CD4-positive, CD25-positive, alpha-beta regulatory T cell (primary cell): ENCODE results near the gene STOML2. TPM values are rescaled to one million over a fixed set of nuclear protein-coding genes. Genes with fewer than 3 reads are reported as not detected.

Source experiments
- ATAC-seq, 2 donors: fragments of 150-1000 bp; cut with Tn5 transposase; one replicate each; pipeline ENCODE4 v1.10.0; 2021; ENCODE audit warnings: low read depth in 2 of 2, moderate number of reproducible peaks in 2 of 2, moderate library complexity in 1 of 2
- DNase-seq, 3 donors: peaks; one replicate each; pipeline versions ENCODE4 v3.0.0 to v3.0.0-alpha.2; 2012 to 2022; ENCODE audit warnings: mixed read lengths in 1 of 3
- H3K27ac ChIP-seq: one replicate; pipeline ENCODE4 v1.7.0; 2013; ENCODE audit warnings: mild to moderate bottlenecking, low read length; ENCODE audit not compliant: insufficient read depth, poor library complexity, severe bottlenecking
- H3K27me3 ChIP-seq: one replicate; pipeline ENCODE4 v1.7.0; 2013; ENCODE audit warnings: low read length; ENCODE audit not compliant: control insufficient read depth, insufficient read depth
- H3K36me3 ChIP-seq: one replicate; pipeline ENCODE4 v1.7.0; 2013; ENCODE audit warnings: mild to moderate bottlenecking, low read length, moderate library complexity; ENCODE audit not compliant: control insufficient read depth, insufficient read depth
- H3K4me1 ChIP-seq: 2 replicates; pipeline ENCODE4 v1.7.0; 2013; ENCODE audit warnings: mild to moderate bottlenecking, low read length; ENCODE audit not compliant: insufficient read depth, control insufficient read depth, poor library complexity, severe bottlenecking
- H3K4me3 ChIP-seq: one replicate; pipeline ENCODE4 v1.7.0; 2013; ENCODE audit warnings: low read depth, mild to moderate bottlenecking, low read length, moderate library complexity
- H3K9me3 ChIP-seq, 2 experiments: 1 replicate in 1 of 2; 2 replicates in 1 of 2; pipeline ENCODE4 v1.7.0; 2013; ENCODE audit warnings: low read length in 2 of 2, mild to moderate bottlenecking in 1 of 2, moderate library complexity in 1 of 2; ENCODE audit not compliant: control insufficient read depth in 2 of 2
- H3K27ac Mint-ChIP-seq, 3 donors: one replicate each; pipeline ENCODE4 v1.8.0; 2020 to 2022; ENCODE audit warnings: mild to moderate bottlenecking in 3 of 3, mixed read lengths in 3 of 3, moderate library complexity in 2 of 3
- H3K27me3 Mint-ChIP-seq: one replicate; pipeline ENCODE4 v1.8.0; 2022; ENCODE audit warnings: mild to moderate bottlenecking, mixed read lengths
- H3K36me3 Mint-ChIP-seq: one replicate; pipeline ENCODE4 v1.8.0; 2020; ENCODE audit warnings: mixed read lengths
- H3K4me1 Mint-ChIP-seq, 4 donors: one replicate each; pipeline ENCODE4 v1.8.0; 2020 to 2022; ENCODE audit warnings: mixed read lengths in 4 of 4, mild to moderate bottlenecking in 1 of 4
- H3K4me3 Mint-ChIP-seq, 4 donors: one replicate each; pipeline ENCODE4 v1.8.0; 2020 to 2022; ENCODE audit warnings: mild to moderate bottlenecking in 4 of 4, mixed read lengths in 4 of 4, moderate library complexity in 3 of 4
- H3K9me3 Mint-ChIP-seq, 7 donors: one replicate each; pipeline ENCODE4 v1.8.0; 2020 to 2022; ENCODE audit warnings: mixed read lengths in 7 of 7, mild to moderate bottlenecking in 3 of 7, moderate library complexity in 2 of 7
- polyA plus RNA-seq, 4 donors: library from polyadenylated mRNA; unstranded; fragments of 300-500 nt; fragmentation: Illumina TruSeq; gene quantifications; one replicate each; pipeline ENCODE4 v1.2.3, GENCODE V29; 2021
- total RNA-seq: library from RNA; stranded (reverse); gene quantifications from one replicate; pipeline ENCODE4 v1.2.3, GENCODE V29; 2022

Gene STOML2
- total and polyA plus RNA-seq, 5 donors from 2014 or later, result 35.7 to 107 (median 92.0) TPM

DNA sequence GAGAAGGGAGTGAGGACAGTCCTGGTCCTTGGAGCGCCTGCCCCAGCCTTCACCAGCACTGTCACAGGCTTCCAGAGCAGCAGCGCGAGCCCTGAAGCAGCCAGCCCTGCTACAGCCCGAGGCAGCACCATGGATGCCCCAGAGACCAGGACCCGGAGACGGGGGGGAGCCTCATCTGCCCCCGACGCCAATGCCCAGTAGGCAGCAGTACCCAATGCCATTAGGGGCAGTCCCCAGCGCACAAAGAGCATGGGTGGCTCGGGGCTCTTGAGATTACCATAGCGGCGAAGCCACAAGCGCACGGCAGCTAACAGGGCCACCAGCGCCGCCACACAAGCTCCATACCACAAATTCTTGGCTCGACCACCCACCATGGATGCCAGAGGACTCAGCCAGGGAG, 11.4 kb downstream of the STOML2 start:
- ATAC-seq, result no peak
- H3K27ac ChIP-seq, result no peak overlapping the region
- Mint-ChIP-seq H3K4me3 (peak overlapping the region in 1 of 4 donors; percentile 64), H3K4me1 (peaks cover 3 to 34% (median 25%) of the 10 kb centered on the region in 4 donors), H3K27me3 (peaks cover 5% of the 10 kb centered on the region), H3K9me3 (no peaks in the 10 kb centered on the region), H3K36me3 (peaks cover 57% of the 10 kb centered on the region), H3K27ac (no peak overlapping the region)
- peaks cover 13% of the 10 kb centered on the region for H3K4me1 ChIP-seq
- no peaks in the 10 kb centered on the region for H3K27me3 ChIP-seq
- no peak overlapping the region for H3K4me3 ChIP-seq
- no peak for DNase-seq
- peaks cover 62% of the 10 kb centered on the region for H3K36me3 ChIP-seq
- no peaks in the 10 kb centered on the region for H3K9me3 ChIP-seq

DNA sequence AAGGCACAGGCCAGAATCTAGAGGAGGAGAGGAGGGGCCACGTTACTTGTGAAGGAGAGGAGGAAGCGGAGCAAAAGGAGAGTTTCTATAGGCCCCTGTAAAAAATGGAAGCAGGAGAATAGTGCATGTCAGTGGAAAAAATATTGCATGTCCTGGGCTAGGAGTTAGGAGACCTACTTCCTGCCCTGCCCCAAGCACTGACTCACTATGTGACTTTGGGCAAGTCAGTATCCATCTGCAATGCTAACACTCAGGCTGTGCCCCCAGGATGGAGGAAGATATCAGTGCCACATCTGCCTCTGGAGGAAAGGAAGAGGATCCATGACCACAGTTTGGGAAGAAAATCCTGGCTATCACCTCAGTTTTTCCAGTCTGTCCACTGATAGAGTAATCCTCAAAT, 13.5 kb downstream of the STOML2 start:
- Histone ChIP-seq H3K36me3 (peaks cover 62% of the 10 kb centered on the region), H3K4me3 (no peak overlapping the region), H3K27ac (no peak overlapping the region), H3K27me3 (no peaks in the 10 kb centered on the region), H3K4me1 (no peaks in the 10 kb centered on the region), H3K9me3 (no peaks in the 10 kb centered on the region)
- Mint-ChIP-seq H3K4me1 (peaks cover 0 to 13% (median 11%) of the 10 kb centered on the region in 4 donors), H3K9me3 (no peaks in the 10 kb centered on the region), H3K4me3 (no peak overlapping the region), H3K27me3 (peaks cover 5% of the 10 kb centered on the region), H3K36me3 (peaks cover 61% of the 10 kb centered on the region), H3K27ac (no peak overlapping the region)
- DNase-seq (no peak), ATAC-seq (no peak)

DNA sequence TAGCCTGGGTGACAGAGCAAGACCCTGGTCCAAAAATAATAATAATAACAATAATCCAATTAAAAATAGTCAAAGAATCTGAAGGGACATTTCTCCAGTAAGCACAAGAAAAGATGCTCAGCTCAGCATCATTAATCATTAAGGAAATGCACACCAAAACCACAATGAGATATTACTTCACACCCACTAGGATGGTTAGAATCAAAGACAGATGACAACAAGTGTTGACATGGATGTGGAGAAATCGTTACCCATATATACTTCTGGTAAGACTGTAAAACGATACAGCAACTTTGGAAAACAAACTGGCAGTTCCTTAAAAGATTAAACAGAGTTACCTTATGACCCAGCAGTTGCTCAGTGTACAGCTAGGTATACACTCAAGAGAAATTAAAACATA, 17.9 kb downstream of the STOML2 start:
- no peak for DNase-seq
- Mint-ChIP-seq H3K36me3 (peaks cover 31% of the 10 kb centered on the region), H3K9me3 (no peaks in the 10 kb centered on the region), H3K27me3 (no peaks in the 10 kb centered on the region), H3K4me3 (no peak overlapping the region), H3K4me1 (peaks cover 2 to 8% (median 3%) of the 10 kb centered on the region in 4 donors), H3K27ac (no peak overlapping the region)
- no peak for ATAC-seq
- Histone ChIP-seq H3K27ac (no peak overlapping the region), H3K9me3 (no peaks in the 10 kb centered on the region), H3K4me1 (peaks cover 4% of the 10 kb centered on the region), H3K4me3 (no peak overlapping the region), H3K36me3 (peaks cover 28% of the 10 kb centered on the region), H3K27me3 (no peaks in the 10 kb centered on the region)

DNA sequence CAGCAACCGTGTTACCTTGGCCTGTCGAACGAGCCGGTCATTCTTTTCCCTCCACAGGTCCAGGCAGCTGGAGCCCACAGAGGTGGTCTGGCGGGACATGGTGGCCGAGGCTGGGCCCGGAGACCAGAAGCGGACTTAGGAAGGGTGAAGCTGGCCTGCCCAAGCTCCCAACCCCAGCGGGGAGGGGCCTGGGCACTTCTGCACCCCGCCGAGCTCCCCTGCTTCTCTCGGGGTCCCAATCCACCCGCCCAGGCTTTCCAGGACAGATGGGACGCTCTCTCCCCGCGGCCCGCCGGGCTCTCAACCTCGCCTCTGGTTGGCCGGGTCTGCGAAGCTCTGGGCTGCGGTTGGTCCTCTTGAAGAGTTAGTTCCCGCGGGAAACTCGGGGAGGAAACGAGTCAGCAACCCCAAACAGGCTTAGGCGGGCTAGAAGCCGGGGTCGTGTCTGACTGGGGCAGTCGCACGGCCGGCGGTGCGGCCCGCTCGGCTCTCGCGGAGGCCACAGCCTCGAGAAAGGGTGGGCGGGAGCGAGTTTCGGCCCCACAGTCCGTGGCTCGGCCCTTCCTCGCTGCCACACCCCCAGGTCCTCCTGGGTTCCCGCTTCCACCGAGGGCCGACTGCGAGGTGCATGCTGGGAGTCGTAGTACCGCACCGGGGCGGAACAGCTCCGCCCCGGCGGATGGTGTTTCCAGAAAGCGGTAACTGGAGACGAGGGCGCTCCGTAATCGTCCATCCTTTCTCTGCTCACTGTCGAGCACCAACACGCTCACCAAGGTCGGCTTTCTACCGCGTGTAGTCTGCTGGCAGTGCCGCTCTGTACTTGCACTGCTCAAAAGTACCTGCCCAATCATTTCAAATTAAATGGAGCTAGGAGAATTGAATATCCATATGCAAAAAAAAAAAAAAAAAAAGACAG, 23.2 kb downstream of the STOML2 start, which contains the start of gene FANCG:
TSS of gene FANCG (minus strand) at position 517 of the 916 bp plus-strand sequence. CDS start at position 99, 418 bp downstream.
- H3K27me3 ChIP-seq, result no peaks in the 10 kb centered on the region
- H3K4me3 ChIP-seq, result peak within 1 kb of the TSS; percentile 93
- H3K9me3 ChIP-seq, result no peaks in the 10 kb centered on the region
- Mint-ChIP-seq H3K4me3 (peak within 1 kb of the TSS; percentile 95 to 96 (median 96)), H3K36me3 (peaks cover 5% of the 10 kb centered on the region), H3K27ac (peak within 1 kb of the TSS; percentile 86 to 97 (median 94)), H3K4me1 (peaks cover 6 to 30% (median 14%) of the 10 kb centered on the region in 4 donors), H3K9me3 (no peaks in the 10 kb centered on the region), H3K27me3 (no peaks in the 10 kb centered on the region)
- H3K36me3 ChIP-seq, result peaks cover 5% of the 10 kb centered on the region
- H3K4me1 ChIP-seq, result peaks cover 21% of the 10 kb centered on the region
- peak within 1 kb of the TSS; percentile 72 for H3K27ac ChIP-seq
- DNase-seq (peak; percentile 76 to 94 (median 76)), ATAC-seq (peak; percentile 93 to 94)

DNA sequence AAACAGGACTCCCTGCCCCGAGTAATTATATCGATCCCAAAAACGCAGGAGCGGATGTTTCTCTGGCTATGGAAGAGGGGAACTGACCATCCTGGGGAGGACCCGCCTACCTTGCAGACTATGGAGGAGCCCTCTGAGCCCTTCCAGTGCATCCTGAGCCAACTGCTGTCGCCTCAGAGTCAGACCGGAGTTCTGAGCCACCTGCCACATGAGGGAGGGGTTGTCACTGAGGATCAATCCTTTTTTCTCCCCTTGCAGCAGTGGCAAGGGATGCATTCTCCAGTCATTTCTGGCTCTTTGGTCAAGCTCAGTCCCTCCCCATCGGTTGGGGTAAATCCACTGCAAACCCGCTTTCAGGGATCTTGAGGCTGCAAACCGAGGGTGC, 23.9 kb downstream of the STOML2 start:
- Histone ChIP-seq H3K27me3 (no peaks in the 10 kb centered on the region), H3K9me3 (no peaks in the 10 kb centered on the region), H3K27ac (peak overlapping the region; percentile 72), H3K36me3 (peaks cover 8% of the 10 kb centered on the region), H3K4me3 (peak overlapping the region; percentile 93), H3K4me1 (peaks cover 21% of the 10 kb centered on the region)
- Mint-ChIP-seq H3K27me3 (no peaks in the 10 kb centered on the region), H3K36me3 (peaks cover 5% of the 10 kb centered on the region), H3K4me3 (peak overlapping the region; percentile 95 to 96 (median 96)), H3K9me3 (no peaks in the 10 kb centered on the region), H3K4me1 (peaks cover 6 to 30% (median 14%) of the 10 kb centered on the region in 4 donors), H3K27ac (peak overlapping the region in 2 of 3 donors; percentile 73 to 86)
- ATAC-seq (no peak), DNase-seq (peak in 1 of 3 donors; percentile 17)

DNA sequence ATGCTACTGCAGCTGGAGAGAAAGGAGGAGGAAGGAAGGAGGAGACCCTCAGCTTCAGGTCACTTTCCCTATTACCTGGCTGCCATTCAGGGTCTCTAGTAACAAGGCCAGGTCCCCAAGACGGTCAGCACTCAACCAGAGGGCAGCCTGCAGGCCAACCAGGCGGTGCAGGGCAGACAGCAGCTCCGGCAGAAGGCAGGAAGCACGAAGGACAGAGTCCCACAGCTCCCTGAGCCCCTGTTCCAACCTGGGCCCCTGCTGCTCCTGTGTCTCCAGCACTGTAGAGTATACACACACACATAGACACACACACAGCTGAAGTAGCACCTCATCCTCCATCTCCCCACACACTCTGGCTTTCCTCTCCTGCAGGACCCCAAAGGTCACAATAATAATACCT, 24.9 kb downstream of the STOML2 start:
- no peak for ATAC-seq
- peaks cover 26% of the 10 kb centered on the region for H3K4me1 ChIP-seq
- H3K27me3 Mint-ChIP-seq, result no peaks in the 10 kb centered on the region
- H3K27me3 ChIP-seq, result no peaks in the 10 kb centered on the region
- H3K36me3 ChIP-seq, result peaks cover 8% of the 10 kb centered on the region
- no peak overlapping the region for H3K27ac ChIP-seq
- peak overlapping the region in 2 of 3 donors; percentile 32 to 53 for H3K27ac Mint-ChIP-seq
- H3K9me3 ChIP-seq, result no peaks in the 10 kb centered on the region
- H3K9me3 Mint-ChIP-seq, result no peaks in the 10 kb centered on the region
- H3K4me3 Mint-ChIP-seq, result peak overlapping the region; percentile 95 to 96 (median 96)
- H3K4me1 Mint-ChIP-seq, result peaks cover 6 to 36% (median 19%) of the 10 kb centered on the region in 4 donors
- no peak overlapping the region for H3K4me3 ChIP-seq
- peaks cover 5% of the 10 kb centered on the region for H3K36me3 Mint-ChIP-seq
- no peak for DNase-seq

DNA sequence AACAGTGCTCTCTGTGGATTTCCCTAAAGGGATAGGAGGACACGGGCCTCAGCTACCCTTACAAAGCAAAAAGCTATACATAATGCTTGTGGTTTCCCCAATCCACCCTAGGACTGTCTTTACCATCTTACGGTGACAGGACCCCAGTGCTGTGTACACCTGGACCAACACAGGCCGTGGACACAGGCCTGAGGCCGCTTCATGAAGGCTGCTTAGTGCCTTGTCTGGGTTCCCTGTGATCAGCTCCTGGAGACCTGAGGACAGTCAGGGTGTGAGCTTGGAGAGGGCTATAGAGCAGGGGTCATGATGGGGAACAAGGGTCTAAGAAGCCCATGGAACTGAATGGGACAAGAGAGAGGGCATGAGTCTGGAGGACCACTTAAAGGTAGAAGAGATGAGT, 26.1 kb downstream of the STOML2 start:
- Mint-ChIP-seq H3K36me3 (peaks cover 5% of the 10 kb centered on the region), H3K4me3 (peak overlapping the region in 2 of 4 donors; percentile 47 to 96), H3K27me3 (no peaks in the 10 kb centered on the region), H3K27ac (no peak overlapping the region), H3K4me1 (peaks cover 6 to 43% (median 24%) of the 10 kb centered on the region in 4 donors), H3K9me3 (no peaks in the 10 kb centered on the region)
- no peaks in the 10 kb centered on the region for H3K9me3 ChIP-seq
- ATAC-seq (no peak), DNase-seq (no peak)
- no peaks in the 10 kb centered on the region for H3K27me3 ChIP-seq
- peaks cover 8% of the 10 kb centered on the region for H3K36me3 ChIP-seq
- H3K4me3 ChIP-seq, result no peak overlapping the region
- no peak overlapping the region for H3K27ac ChIP-seq
- H3K4me1 ChIP-seq, result peaks cover 29% of the 10 kb centered on the region
